HG03097 (cell line): ENCODE measurements around the gene PRPF40B.

Source experiments
- ATAC-seq: cut with Tn5 transposase; IDR thresholded peaks from one replicate; pipeline ENCODE4 v1.9.1; 2021; ENCODE audit not compliant: unreplicated experiment, low FRiP score

Gene PRPF40B

GRCh38 chr12:49680075-49680474, 56.7 kb downstream of the PRPF40B start:
- no peak for ATAC-seq

GRCh38 chr12:49683599-49684309, 60.4 kb downstream of the PRPF40B start:
- no peak for ATAC-seq

GRCh38 chr12:49684310-49684854, 61.0 kb downstream of the PRPF40B start:
- no peak for ATAC-seq

- ATAC-seq = no peak
Observed at GRCh38 chr12:49687941-49688340, 64.6 kb downstream of the PRPF40B start.

GRCh38 chr12:49689237-49689636, 65.9 kb downstream of the PRPF40B start:
- no peak for ATAC-seq

GRCh38 chr12:49689785-49690184, 66.4 kb downstream of the PRPF40B start:
- ATAC-seq = no peak

GRCh38 chr12:49692851-49693250, 69.5 kb downstream of the PRPF40B start:
- no peak for ATAC-seq

- no peak for ATAC-seq
Observed at GRCh38 chr12:49693931-49694444, 70.6 kb downstream of the PRPF40B start.
